Right kidney (tissue), 1 donor: ENCODE measurements around the gene C9orf40.

Source experiments
- DNase-seq: peaks from one replicate; pipeline ENCODE4 v3.0.0-alpha.2; 2016

Gene C9orf40

DNA sequence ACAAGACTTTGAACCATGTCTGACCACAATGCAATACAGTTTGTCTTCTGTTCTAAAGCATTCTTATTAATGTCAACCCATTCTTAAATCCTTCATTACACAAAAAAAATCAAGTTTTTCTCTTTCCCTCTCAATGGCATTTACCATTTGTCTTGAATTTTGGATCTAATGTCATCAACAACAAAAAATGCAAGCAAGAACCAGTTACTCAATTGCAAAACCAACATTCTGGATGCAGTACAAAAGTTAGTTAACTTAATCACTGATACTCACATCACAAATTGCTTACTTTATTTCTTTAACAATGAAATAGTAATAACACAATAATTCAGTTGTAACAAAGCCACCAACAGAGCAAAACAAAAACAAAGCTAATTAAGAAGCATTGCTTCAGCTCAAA, 6.0 kb downstream of the C9orf40 start:
- DNase-seq = no peak

DNA sequence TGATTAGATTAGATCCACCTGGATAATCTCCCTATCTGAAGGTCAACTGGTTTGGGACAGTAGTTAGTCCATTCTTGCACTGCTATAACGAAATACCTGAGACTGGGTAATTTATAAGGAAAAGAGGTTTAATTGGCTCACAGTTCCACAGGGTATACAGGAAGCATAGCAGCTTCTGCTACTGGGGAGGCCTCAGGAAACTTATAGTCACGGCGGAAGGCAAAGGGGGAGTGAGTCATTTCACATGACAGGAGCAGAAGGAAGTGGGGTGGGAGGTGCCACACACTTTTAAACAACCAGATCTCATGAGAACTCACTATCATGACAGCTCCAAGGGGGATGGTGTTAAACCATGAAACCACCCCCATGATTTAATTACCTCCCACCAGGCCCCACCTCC, 9.9 kb downstream of the C9orf40 start:
- no peak for DNase-seq

DNA sequence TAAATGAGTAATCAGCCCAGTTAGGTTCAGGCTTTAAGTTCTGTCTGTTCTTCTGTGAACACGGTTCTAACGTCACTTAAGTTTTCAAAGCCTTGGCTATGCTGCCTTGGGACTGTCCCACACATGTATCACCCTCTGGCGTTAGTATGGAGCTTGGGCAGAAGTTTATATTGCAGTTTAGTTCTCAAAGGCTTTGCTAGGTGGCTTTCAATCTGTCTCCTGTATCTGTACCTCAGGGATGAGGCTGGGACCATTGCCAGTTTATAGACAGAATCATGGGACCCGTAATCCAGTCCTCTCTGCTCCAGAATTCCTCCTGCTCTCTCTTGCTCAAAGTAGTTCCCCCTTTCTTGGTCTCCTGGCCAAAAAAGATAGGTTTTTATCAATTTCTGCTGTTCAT, 12.1 kb downstream of the C9orf40 start:
- DNase-seq = no peak

DNA sequence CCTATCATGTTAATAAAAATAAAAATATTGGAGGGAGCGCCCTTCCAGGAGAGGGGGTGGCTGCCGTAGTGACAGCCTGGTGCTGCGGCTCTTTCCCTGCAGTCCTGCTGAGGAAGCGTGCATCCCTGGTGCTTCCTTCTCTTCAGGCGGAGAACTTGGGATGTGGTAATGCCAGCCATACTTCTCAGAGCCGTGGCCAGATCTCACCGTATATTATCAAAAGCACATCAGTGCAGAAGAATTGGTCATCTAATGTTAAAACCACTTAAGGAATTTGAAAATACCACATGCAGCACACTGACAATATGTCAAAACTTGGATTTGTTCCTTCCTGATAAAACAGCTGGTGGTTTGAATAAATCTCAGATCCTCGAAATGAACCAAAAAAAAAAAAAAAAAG, 17.7 kb downstream of the C9orf40 start:
- DNase-seq = no peak

DNA sequence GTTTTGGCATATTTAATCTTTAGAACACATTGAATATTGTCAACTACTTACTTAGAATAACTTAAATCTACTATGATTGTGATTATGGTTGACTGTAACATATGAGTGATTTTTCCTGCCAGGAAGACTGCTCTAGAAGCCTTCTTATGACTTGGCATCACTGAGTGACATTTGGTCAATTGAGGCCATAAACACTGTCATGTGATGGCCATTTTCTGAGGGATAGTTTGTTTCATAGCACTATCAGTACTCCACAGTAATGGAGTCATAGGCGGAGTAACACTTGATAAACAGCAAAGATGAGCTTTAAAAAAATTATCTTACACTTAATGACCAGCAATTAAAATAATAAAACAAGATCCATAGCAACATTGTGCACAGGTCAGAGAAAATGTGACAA, 31.0 kb downstream of the C9orf40 start:
- no peak for DNase-seq

DNA sequence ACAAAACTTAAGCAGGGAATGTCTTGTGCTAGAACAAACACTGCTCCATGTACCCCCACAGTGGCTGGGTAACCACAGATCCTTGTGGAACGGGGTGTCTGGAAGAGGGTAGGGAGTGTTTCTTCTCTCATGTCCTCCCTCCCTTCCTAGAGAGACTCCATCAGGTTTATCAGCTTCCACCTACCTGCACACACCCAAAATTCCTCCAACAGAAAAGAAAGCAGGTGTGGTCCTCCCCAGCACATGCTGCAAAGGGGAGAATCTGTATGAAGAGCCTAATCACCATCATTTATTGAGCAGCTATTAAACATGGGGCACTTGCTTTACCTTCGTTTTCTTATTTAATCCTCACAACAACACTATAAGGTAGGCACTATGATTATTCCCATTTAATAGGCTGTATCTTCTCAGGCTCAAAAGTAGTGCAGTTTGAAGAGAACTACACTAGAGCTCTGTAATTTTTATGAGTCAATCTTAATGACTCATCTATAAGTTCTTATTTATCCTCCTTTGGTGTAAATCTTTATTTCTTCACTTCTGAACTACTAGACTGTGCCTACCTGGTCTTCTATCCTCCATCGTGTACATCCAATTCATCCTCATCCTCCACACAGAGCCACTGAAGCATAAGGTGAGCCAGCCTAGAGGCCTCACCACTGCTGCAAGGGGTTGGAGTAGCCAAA, 31.6 kb downstream of the C9orf40 start:
- no peak for DNase-seq

DNA sequence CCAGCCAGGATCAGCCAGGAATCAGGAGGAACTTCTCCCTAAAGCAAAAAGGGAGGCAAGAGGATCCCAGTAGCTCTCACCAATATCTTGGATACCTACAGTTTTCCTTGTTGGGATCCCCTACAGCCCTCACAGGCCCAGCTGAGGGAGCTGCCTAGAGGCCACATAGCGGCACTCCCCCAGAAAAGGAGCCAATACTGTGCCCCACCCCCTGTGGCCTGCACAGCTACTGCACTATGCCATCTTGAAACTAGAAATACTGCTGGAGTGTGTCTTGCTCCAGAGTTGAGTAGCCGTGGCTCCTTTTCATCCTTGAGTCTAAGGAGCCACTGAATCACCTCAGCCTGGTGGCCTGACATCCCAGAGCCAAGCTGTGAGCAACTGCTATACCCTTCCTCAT, 42.7 kb downstream of the C9orf40 start:
- no peak for DNase-seq

DNA sequence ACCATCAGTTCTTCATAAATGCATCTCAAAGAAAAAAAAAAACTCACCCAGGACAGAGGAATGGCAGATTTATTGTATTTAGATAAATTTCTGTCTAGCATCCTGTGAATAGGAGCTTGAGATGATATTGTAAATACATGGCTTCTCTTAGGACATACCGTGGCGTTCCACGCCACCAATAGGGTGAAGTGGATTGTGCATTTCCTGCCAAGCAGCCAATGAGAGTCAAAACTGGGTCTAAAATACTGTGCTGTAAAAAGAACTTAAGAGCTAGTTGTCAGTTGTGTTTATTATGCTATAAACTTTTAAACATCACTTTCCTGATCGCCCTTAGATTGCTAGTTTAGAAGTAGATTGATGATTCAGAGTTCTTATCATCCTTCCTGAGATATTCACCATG, 44.0 kb downstream of the C9orf40 start:
- DNase-seq = no peak

DNA sequence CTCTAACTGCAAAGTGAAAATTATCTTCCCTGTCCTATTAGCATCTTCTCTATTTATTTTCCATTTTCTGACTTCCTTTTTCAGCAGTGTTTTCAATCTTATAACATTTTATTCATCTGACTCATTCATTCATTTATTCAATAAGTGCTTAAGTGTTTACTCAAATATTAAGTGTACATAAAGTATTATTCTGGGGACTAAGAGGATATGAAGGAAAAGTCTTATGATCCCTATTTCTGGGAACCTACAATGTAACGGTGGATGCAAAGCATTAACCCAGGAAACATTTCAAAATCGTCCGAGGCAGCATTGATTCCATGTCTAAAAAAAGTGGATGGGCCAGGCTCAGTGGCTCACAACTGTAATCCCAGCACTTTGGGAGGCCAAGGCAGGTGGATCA, 45.6 kb downstream of the C9orf40 start:
- DNase-seq = no peak

DNA sequence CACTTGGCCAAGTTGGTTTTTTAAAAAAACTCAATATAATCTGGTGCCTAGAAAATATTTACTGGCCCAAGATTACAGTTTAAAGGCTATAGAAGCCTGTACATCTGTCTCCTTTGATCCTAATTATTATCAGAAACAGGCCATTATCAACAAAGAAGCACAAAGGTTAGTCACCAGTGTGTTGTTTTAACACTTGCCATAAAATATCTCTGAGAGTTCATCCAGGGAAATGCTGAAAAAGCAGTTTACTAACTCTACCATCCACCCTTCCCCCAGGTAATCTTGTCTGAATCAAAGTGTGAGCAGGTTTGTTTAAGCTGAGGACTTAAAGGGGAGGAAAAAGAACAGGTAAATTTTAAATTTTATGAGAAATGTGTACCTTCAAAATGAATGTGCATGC, 51.7 kb downstream of the C9orf40 start:
- no peak for DNase-seq
